GM19351 (cell line): Measurements from ENCODE around the gene C1QTNF5.

ENCODE experiments used
- ATAC-seq: cut with Tn5 transposase; IDR thresholded peaks from one replicate; pipeline ENCODE4 v1.9.1; 2021; ENCODE audit warnings: mild to moderate bottlenecking, moderate library complexity; ENCODE audit not compliant: unreplicated experiment

C1QTNF5 gene

DNA sequence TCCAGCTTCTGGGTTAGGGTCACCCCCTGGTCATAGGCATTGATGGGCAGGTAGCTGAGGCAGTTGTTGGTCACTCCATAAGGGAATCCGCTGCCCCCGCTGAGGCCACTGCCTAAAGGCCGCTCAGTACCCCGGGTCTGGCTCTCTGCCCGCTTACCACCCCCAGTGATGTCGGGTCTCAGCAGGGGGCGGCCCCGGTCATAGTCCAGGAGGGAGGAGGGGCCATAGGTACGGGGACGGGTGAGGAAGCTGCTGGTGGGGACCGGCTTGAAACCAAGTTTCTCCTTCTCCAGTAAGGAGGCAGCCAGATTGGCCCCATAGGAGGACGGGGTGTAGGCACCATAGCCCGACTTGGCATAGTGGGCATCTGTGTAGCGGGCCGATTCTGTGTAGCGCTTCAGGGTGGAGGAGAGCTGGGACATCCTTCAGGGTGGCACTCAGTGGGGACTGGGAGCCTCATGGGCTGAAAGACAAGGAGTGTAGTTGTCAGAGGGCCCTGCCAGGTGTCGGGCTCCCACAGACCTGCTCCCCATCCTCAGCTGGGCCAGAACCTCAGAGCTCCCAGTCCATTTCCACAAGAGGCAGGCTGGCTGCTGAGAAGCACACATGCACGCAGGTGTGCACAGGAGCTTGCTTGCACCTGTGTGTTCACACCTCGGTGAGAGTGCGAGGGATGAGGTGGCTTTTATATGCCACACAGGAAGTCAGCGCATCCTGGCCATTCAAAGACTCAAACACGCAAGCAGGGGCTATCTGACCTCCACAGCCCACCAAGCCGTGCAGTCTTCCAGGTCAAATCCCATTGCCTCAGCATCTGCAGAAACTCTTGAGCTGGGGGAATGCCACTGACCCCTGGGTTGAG lies 32.6 kb upstream of the C1QTNF5 start:
- no peak for ATAC-seq

- no peak for ATAC-seq
Measured at GRCh38 chr11:119372260-119373058, 31.8 kb upstream of the C1QTNF5 start.

DNA sequence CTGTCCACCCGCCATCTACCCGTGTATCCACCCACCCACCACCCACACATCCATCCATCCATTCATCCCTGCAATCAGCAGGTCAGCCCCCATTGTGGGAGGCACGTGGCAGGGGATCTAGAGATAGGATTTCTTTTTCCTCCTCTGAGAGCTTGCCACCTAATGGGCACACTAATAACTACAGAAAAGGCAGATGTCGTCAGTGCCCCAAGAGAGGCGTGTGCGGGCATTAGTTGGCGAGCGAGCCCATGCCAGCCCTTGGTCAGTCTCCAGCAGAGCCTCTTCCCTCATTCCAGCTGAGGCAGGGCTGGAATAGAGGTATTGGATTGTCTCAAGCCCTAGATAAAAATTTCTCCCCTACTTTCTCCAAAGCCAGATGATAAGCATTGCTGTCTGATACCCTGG lies 31.1 kb upstream of the C1QTNF5 start:
- ATAC-seq: no peak

- no peak for ATAC-seq
Measured at GRCh38 chr11:119371067-119371601, 30.5 kb upstream of the C1QTNF5 start.

DNA sequence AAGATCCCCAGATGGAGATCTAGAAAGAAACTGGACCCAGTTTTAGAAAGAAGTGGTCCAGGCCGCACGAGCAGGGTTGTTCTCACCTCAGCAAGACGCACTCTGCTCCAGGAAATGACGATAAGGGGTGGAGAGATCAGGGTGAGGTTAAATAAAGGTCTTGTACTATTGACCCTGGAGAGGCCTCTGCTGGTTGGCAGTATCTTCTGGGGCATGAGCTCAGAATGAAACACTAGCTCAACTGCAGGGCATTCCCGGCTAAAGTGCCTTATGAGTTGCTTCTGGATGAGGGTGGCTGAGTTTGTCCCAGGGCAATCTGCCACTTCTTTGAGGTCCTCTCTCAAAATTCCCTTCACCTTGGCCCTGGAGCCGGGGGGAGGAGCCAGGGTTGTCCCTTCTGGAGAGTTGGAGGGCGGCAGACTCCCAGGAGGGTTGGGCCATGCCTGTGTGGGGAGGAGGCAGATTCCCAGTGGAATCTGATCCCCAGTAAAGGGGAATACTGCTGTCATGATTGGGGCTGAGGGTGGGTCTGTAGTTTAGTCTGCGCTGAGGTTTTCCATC lies 29.9 kb upstream of the C1QTNF5 start:
- no peak for ATAC-seq

DNA sequence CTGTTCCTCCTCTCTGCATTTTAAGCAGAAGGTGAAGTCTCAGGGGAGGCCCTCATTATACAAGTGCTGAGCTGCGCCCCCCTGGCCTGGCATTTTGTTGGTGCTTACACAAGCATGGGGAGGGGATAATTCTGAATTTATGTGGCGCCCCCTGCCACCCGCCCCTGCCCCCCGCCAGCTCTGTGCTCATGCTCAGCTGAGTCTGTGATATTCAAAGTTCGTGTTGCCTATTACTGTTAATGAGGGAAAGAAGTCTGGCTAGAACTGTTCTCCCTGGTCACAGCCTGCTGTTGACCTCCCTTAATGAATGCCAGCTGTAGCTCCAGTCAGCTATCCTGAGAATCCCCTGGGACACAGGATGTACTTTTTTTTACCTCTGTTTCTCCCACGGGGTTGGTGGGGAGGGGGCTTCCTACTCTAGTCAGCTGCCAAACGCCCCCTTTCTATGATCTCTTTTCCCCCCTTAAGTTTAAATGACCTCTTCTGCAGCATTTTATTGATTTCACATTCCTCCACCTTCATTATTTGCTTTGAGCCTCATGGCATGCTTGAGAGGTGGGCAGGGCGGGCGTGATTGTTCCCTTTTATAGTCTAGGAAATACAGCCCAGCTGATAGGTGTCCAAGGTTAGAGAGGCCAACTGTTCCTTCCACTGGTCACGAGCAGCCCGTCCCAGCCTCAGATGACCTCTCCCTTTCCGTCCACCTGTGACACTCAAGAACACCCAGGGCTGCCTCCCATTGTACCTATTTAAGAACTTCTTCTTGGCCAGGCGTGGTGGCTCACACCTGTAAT lies 28.6 kb upstream of the C1QTNF5 start:
- ATAC-seq: no peak

DNA sequence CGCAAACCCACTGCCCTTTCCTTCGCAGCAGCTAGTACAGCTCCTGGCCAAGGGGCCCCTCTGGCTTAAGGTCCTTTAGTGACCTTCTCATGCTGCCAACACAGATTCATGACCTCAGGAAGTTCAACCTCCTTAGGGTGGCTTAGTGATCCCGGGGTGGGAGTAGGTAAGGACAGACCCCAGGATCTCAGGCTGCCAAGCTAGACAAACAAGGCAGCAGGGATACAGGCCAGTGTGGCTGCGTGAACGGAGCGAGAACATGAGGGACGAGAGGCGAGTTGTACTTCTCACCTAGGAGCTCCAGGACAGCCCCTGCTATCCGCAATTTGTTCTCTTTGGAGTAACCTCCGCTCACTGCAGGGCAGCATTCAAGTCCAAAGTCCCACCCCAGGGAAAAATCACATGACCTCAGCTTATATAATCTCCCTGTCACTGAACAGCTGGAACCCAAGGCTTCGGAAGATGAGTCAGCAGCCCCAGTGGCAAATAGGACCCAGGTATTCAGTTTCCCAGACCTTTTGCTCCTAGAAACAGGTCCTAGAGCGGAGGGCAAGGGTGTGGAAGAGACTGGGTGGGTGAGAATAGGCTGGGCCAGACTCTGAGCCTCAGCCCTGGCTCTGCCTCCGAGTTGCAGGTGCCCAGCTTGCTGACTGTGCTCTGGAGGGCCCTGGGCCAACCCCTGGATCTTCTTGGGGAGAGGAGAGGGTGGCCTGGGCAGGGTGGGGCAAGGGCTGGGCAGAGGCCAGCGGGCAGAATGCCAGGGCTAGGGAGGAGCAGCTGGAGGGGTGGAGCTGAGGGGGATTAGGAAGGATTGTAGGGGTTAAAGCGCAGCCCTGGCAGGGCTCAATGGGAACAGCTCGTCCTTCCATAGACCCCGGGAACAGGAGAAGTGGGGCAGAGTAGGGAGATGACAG lies 27.7 kb upstream of the C1QTNF5 start:
- ATAC-seq: no peak

- no peak for ATAC-seq
Measured at GRCh38 chr11:119367661-119368120, 27.0 kb upstream of the C1QTNF5 start.

DNA sequence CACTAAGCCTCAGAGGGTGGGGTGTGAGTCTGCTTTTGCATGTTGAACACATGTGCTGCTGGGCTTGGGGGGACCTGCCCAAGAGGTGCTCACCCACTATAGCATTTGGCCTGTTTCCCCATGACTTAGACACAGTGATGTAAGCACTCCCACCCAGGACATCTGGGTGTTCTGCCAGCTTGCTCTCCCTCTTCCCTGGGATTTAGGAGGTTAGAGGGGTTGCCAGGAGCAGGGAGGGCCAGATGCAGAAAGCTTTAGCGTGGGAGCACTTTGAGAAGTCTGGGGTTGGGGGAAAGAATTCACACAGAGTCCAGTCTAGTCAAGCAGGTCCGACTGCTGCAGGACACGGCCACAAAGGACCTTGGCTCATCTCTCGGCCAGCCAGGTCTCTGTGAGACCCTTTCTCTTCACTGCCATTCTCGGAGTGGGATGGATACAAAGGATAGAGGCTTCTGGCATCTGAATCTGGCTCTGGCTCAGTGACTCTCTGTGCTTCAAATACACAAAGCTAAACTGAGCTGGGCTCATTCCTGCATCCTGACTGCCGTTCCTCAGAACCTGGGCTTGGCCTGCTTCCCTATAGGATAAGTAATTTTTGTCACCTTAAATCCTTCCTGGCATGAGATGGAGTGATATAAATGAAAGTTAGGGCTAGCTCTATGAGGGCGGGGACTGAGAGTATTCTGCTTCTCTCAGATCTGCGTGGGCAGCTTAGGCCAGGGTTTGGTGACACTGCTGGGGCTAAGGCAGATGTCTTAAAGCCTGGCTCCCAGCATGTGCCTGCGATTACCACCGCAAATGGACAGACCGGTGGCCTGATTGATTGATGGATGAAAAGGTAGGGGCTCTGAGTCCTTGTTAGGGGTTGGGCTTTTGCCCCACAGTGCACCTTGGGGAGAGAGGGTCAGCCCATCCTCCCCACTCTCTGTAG lies 26.3 kb upstream of the C1QTNF5 start:
- no peak for ATAC-seq

GRCh38 chr11:119365071-119365591 lies 24.4 kb upstream of the C1QTNF5 start:
- ATAC-seq: no peak

- peak; percentile 56 for ATAC-seq
Measured at GRCh38 chr11:119363851-119364590, 23.3 kb upstream of the C1QTNF5 start.

- ATAC-seq: no peak
Measured at GRCh38 chr11:119363081-119363850, 22.6 kb upstream of the C1QTNF5 start.

- no peak for ATAC-seq
Measured at GRCh38 chr11:119362741-119363080, 22.0 kb upstream of the C1QTNF5 start.

DNA sequence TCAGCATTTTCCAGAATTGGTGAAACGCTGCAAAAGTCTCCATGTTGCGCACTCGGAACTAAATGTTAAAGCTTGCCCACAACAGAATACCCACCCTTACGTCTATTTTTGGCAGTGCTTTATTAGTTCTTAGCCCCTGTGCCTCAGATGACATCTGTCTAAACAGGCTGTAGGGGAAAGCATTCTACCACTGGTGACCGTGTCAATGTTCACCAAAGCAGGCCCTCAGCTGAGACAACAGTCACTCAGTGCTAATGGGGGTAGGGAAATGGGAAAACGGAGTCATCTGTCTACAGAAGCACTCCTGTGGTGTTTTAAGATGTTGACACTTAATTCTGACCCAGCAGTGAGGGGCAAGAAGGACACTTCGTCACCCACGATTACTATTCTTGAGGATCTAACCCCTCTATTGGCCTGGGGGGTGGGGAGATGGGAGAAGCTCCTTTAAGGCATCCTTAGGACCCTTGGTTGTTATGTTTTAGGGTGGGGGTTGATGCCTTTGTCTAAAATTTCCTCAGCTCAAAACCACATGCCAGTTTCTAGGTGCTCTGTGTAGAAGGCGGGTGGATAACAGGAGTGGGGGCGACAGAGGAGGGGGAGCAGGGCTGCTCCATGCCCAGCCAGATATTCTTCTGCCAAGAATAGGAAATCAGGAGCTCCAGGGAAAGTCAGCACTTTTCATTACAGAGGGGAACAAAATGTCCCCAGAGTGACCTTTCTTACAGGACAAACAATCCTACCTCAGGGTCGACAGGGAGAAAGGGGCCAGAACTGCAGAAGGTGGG lies 21.4 kb upstream of the C1QTNF5 start:
- ATAC-seq: no peak

DNA sequence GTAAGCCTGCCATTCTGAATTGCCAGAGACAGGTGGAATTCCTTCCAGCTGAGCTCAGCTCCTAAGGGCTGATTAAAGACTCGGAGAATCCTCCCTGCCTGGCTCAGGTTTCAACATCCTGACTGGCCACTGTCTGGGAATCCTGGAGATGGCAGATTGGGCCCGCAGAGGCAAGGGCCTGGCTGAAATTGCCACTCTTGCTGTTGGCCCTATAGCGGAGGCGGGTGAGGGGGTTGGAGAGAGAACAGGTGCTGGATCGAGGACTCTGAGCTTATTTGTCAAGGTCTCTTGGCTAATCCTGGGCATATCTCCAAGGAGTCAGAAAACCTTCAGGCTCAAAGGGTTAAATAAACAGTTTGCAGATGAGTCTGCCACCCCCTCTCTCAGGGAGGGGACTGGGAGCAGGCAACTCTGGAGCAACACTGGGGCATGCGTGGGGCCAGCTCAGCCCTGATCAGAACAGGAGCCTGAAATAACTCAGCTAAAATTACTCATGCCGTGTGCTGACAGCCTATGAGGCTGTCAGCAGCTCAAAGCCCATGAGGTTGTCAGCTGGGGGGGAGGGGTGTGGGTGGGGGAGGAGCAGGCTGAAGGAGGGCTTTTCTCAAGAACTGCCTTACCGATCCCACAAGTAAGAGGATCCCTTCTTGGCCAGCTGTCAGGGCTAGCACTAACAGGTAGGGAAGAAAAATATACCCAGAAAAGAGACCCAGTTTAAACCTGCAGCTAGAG lies 20.5 kb upstream of the C1QTNF5 start:
- ATAC-seq: no peak
